GM23338 (cell line): ENCODE results near the gene ADGRD1. TPM values are rescaled to one million over a fixed set of nuclear protein-coding genes. Genes with fewer than 3 reads are reported as not detected.

Source experiments
- ATAC-seq: fragments of 200-7000 bp; cut with Tn5 transposase; 3 replicates; pipeline ENCODE4 v1.9.1; 2020
- DNase-seq: peaks from one replicate; pipeline ENCODE4 v3.0.0-alpha.2; 2015; ENCODE audit warnings: low spot score
- H2AFZ ChIP-seq: fragments of 200-600 bp; sonication (generic); 2 replicates; pipeline ENCODE4 v1.8.0; 2016; ENCODE audit warnings: antibody characterized with exemption, mild to moderate bottlenecking, moderate library complexity
- H3F3A ChIP-seq: fragments of 200-600 bp; sonication (generic); replicated peaks from 2 replicates; pipeline ENCODE4 v1.8.0; 2017; ENCODE audit warnings: antibody characterized with exemption, mixed run types, low read depth
- H3K27ac ChIP-seq: fragments of 200-600 bp; sonication (generic); 2 replicates; pipeline ENCODE4 v1.6.1; 2016; ENCODE audit warnings: low read depth
- H3K27me3 ChIP-seq: fragments of 200-600 bp; sonication (generic); 2 replicates; pipeline ENCODE4 v1.8.0; 2016; ENCODE audit warnings: mild to moderate bottlenecking, mixed run types, moderate library complexity; ENCODE audit not compliant: insufficient read depth
- H3K36me3 ChIP-seq: fragments of 200-600 bp; sonication (generic); 2 replicates; pipeline ENCODE4 v1.8.0; 2016; ENCODE audit warnings: mild to moderate bottlenecking; ENCODE audit not compliant: insufficient read depth
- H3K4me1 ChIP-seq: fragments of 200-600 bp; sonication (generic); 2 replicates; pipeline ENCODE4 v1.8.0; 2016; ENCODE audit warnings: mild to moderate bottlenecking, moderate library complexity; ENCODE audit not compliant: insufficient read depth
- H3K4me2 ChIP-seq: fragments of 200-600 bp; sonication (generic); 2 replicates; pipeline ENCODE4 v1.7.1; 2017; ENCODE audit warnings: mixed run types
- H3K4me3 ChIP-seq: fragments of 200-600 bp; sonication (generic); 2 replicates; pipeline ENCODE4 v1.6.1; 2016; ENCODE audit warnings: mixed run types
- H3K79me2 ChIP-seq: fragments of 200-600 bp; sonication (generic); replicated peaks from 2 replicates; pipeline ENCODE4 v1.8.0; 2017; ENCODE audit warnings: mild to moderate bottlenecking; ENCODE audit not compliant: insufficient read depth
- H3K9me2 ChIP-seq: fragments of 200-600 bp; sonication (generic); 2 replicates; pipeline ENCODE4 v1.8.0; 2017; ENCODE audit not compliant: insufficient read depth
- H4K20me1 ChIP-seq: fragments of 200-600 bp; sonication (generic); replicated peaks from 2 replicates; pipeline ENCODE4 v1.8.0; 2017; ENCODE audit warnings: mild to moderate bottlenecking; ENCODE audit not compliant: insufficient read depth
- H3K27ac Mint-ChIP-seq: 2 replicates; pipeline ENCODE4 v1.8.0; 2020; ENCODE audit warnings: inconsistent platforms, mild to moderate bottlenecking, moderate library complexity, mixed read lengths
- H3K27me3 Mint-ChIP-seq: 3 replicates; pipeline ENCODE4 v1.8.0; 2022; ENCODE audit warnings: low read depth, mild to moderate bottlenecking, moderate library complexity, mixed read lengths, inconsistent platforms; ENCODE audit not compliant: insufficient read depth, poor library complexity
- H3K36me3 Mint-ChIP-seq: 3 replicates; pipeline ENCODE4 v1.8.0; 2021; ENCODE audit warnings: low read depth, mild to moderate bottlenecking, inconsistent platforms, moderate library complexity, mixed read lengths
- H3K4me1 Mint-ChIP-seq: 3 replicates; pipeline ENCODE4 v1.8.0; 2020; ENCODE audit warnings: mild to moderate bottlenecking, inconsistent platforms, mixed read lengths
- H3K4me3 Mint-ChIP-seq: 3 replicates; pipeline ENCODE4 v1.8.0; 2021; ENCODE audit warnings: moderate library complexity, mild to moderate bottlenecking, inconsistent platforms, mixed read lengths
- H3K9me3 Mint-ChIP-seq: 3 replicates; pipeline ENCODE4 v1.8.0; 2020; ENCODE audit warnings: moderate library complexity, mild to moderate bottlenecking, inconsistent platforms, mixed read lengths
- CREB1 ChIP-seq: fragments of 250-450 bp; sonication (Bioruptor Pico); IDR thresholded peaks from 2 replicates; pipeline ENCODE4 v1.5.0; 2020; ENCODE audit warnings: low read depth, mild to moderate bottlenecking, moderate library complexity
- CTCF ChIP-seq, 2 experiments: fragments of 200-600 bp in 1 of 2; sonication (generic) in 1 of 2; conservative IDR thresholded peaks; 2 replicates each; pipeline versions ENCODE4 v1.5.1 to v1.6.1; 2016 to 2017; ENCODE audit warnings: antibody characterized with exemption in 2 of 2, low read depth in 2 of 2, mild to moderate bottlenecking in 2 of 2, moderate library complexity in 1 of 2
- ETS1 ChIP-seq: IDR thresholded peaks from 2 replicates; pipeline ENCODE4 v1.6.1; 2016; ENCODE audit warnings: antibody characterized with exemption
- EZH2 ChIP-seq: fragments of 200-600 bp; sonication (generic); IDR thresholded peaks from one replicate; pipeline ENCODE4 v1.8.0; 2017; ENCODE audit warnings: antibody characterized with exemption, mild to moderate bottlenecking, low read depth; ENCODE audit not compliant: unreplicated experiment
- NANOG ChIP-seq: IDR thresholded peaks from 2 replicates; pipeline ENCODE4 v1.6.1; 2016; ENCODE audit warnings: antibody characterized with exemption, borderline replicate concordance
- ZNF114 ChIP-seq: fragments of 250-450 bp; sonication (Bioruptor Pico); IDR thresholded peaks from 2 replicates; pipeline ENCODE4 v1.5.0; 2020; ENCODE audit warnings: mild to moderate bottlenecking, moderate library complexity
- ZNF462 ChIP-seq: fragments of 250-450 bp; sonication (Bioruptor Pico); IDR thresholded peaks from 2 replicates; pipeline ENCODE4 v1.5.0; 2020; ENCODE audit warnings: mild to moderate bottlenecking, moderate library complexity
- polyA plus RNA-seq: library from polyadenylated mRNA; unstranded; fragments of >200 nt; fragmentation: Nextera tagmentation; extraction: Ambion mirVana; gene quantifications from 2 replicates; pipeline ENCODE4 v1.2.1, GENCODE V29; 2016
- total RNA-seq: library from RNA; depleted of rRNA; stranded (reverse); fragments of >200 nt; shearing (Covaris generic); gene quantifications from 2 replicates; pipeline ENCODE4 v1.2.3, GENCODE V29; 2014

ADGRD1 gene
- total and polyA plus RNA-seq, 2 experiments from 2014 or later: 1.4 TPM; not detected in 1

DNA sequence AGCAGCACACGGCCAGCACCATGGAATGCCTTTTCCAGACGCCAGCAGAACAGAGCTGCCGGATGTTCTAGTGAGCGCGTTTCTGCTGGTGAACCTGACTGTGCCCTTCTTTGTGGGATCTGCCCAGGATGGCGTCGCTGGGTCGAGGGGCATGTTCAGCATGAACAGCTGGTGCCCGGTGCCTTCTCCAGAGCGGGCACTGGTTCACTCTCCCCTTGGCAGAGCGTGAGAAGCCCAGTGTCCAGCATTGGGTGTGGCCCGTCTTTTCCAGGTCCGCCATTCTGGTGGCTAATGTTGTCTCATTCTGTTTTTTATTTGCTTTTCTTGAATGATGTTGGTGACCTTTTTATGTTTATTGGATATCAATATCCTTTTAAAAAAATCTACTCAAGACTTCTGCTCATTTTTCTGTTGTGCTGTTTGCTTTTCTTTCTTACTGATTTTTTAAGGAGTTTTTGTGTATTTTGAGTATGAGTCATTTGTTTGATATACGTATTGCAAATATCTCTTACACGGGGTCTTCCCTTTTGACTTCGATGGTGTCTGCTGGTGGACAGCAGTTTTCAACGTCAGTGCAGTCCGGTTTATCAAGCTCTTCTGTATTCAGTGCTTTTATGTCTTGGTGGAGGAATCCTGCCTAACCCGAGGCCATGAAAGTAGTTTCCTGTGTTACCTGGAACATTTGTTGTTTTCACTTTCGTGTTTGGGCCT, 74.3 kb downstream of the ADGRD1 start:
- Mint-ChIP-seq H3K9me3 (no peaks in the 10 kb centered on the region; the same call in 2 of the 3 replicates), H3K4me3 (no peak overlapping the region), H3K27me3 (peaks cover 5% of the 10 kb centered on the region), H3K27ac (no peak overlapping the region), H3K4me1 (no peaks in the 10 kb centered on the region), H3K36me3 (no peaks in the 10 kb centered on the region)
- no peaks in the 10 kb centered on the region for H3K27me3 ChIP-seq
- no peak overlapping the region for H3K4me2 ChIP-seq
- no peaks in the 10 kb centered on the region for H3F3A ChIP-seq
- no peaks in the 10 kb centered on the region for H4K20me1 ChIP-seq
- TF ChIP-seq NANOG: no peak
- no peaks in the 10 kb centered on the region for H3K36me3 ChIP-seq
- H3K79me2 ChIP-seq: no peaks in the 10 kb centered on the region
- H3K9me2 ChIP-seq: no peaks in the 10 kb centered on the region
- DNase-seq: no peak
- H2AFZ ChIP-seq: no peak overlapping the region
- ATAC-seq: no peak
- no peak overlapping the region for H3K4me3 ChIP-seq
- H3K4me1 ChIP-seq: no peaks in the 10 kb centered on the region
- H3K27ac ChIP-seq: no peak overlapping the region

DNA sequence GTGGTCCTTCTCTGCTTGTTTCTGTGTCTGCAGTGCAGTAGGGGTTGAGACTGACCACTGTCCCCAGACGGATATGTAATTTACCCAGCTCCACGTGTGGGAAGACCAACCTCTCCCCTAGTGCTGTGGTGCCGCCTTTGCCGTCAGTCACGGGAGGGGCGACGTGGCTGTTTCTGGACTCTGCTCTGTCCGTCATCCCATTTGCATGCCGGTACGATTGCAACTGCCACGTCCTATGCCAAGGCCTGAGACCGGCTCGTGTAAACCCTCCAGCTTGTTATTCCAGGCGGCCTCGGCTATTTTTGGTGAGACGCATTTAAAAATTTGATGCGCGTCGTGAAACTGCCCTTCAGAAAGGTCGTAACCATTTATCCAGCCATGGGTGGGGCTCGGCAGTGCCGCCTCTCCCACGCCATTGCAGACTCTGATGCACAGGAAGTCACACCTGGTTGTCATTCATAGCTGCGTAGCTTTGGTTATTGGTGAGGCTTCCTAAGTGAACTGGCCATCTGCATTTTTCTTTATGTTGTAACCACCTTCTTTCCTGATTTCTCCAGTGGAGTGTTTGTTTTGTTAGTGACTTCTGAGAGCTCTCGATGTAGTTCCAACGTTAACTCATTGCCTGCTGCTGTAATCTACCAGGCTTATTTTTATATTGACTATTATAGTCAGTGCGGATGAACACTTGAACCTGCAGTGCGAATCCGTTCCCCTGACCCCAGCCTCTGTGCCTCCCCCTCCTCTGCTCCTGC, 75.1 kb downstream of the ADGRD1 start:
- Histone ChIP-seq H4K20me1 (no peaks in the 10 kb centered on the region), H3K4me1 (no peaks in the 10 kb centered on the region), H3K4me2 (no peak overlapping the region), H3F3A (no peaks in the 10 kb centered on the region), H3K36me3 (no peaks in the 10 kb centered on the region), H3K9me2 (no peaks in the 10 kb centered on the region), H3K4me3 (no peak overlapping the region), H3K79me2 (no peaks in the 10 kb centered on the region), H3K27ac (no peak overlapping the region), H2AFZ (no peak overlapping the region), H3K27me3 (no peaks in the 10 kb centered on the region)
- no peak for ATAC-seq
- H3K9me3 Mint-ChIP-seq: no peaks in the 10 kb centered on the region; the same call in 2 of the 3 replicates
- DNase-seq: no peak
- H3K36me3 Mint-ChIP-seq: no peaks in the 10 kb centered on the region
- peaks cover 5% of the 10 kb centered on the region for H3K27me3 Mint-ChIP-seq
- H3K27ac Mint-ChIP-seq: no peak overlapping the region
- no peaks in the 10 kb centered on the region for H3K4me1 Mint-ChIP-seq
- H3K4me3 Mint-ChIP-seq: no peak overlapping the region
- TF ChIP-seq ZNF462 (CRISPR knock-in tag): no peak
- TF ChIP-seq EZH2: no peak
- no peak for TF ChIP-seq ETS1
- TF ChIP-seq CREB1 (CRISPR knock-in tag): no peak
- TF ChIP-seq CTCF (conservative IDR thresholded peaks at IDR 0.05; ENCODE audit: low read depth in 2 of 2): no peak
- TF ChIP-seq ZNF114 (CRISPR knock-in tag): no peak
